Hematopoietic multipotent progenitor cell treated with erythropoietin and hydrocortisone succinate and interleukin-3 and kit ligand, for 8 days (in vitro differentiated cells): ENCODE results near the gene ZBTB8B.

Source experiments
- DNase-seq: peaks from one replicate; pipeline ENCODE4 v3.0.0-alpha.2; 2015

ZBTB8B gene

GRCh38 chr1:32509939-32510338 lies 45.1 kb downstream of the ZBTB8B start:
- no peak for DNase-seq
